GM12878 (cell line): ENCODE data around the gene CBLB. TPM values are rescaled to one million over a fixed set of nuclear protein-coding genes. Genes with fewer than 3 reads are reported as not detected.

Experiments used
- ATAC-seq: fragments of 200-7000 bp; cut with Tn5 transposase; 3 replicates; pipeline ENCODE4 v1.9.1; 2020; ENCODE audit warnings: mild to moderate bottlenecking, moderate library complexity
- BruUV-seq: library from RNA; stranded (reverse); fragments of 400-500 nt; replicated peaks from 2 replicates; lab custom pipeline; 2021; lab: Mats Ljungman, UMichigan
- CTCF ChIA-PET: fragments of 300-600 bp; sonication (Branson Sonifier 250); formaldehyde crosslinking; extraction: SDS; loops from one replicate; lab custom pipeline; 2021; ENCODE audit warnings: inconsistent platforms; lab: Yijun Ruan, JAX
- POLR2A ChIA-PET: fragments of 350-600 bp; formaldehyde crosslinking; extraction: SDS; loops from one replicate; lab custom pipeline; 2021; ENCODE audit warnings: inconsistent platforms; lab: Charles Lee
- RAD21 ChIA-PET: fragments of 300-600 bp; sonication (Branson Sonifier 250); formaldehyde crosslinking; loops from one replicate; lab custom pipeline; 2023; ENCODE audit warnings: antibody characterized with exemption; ENCODE audit not compliant: unreplicated experiment; lab: Charles Lee
- SMC1A ChIA-PET: fragments of 300-600 bp; sonication (Branson Sonifier 250); formaldehyde crosslinking; loops from one replicate; lab custom pipeline; 2023; ENCODE audit not compliant: unreplicated experiment, uncharacterized antibody; lab: Charles Lee
- DNase-seq: peaks from one replicate; pipeline ENCODE4 v3.0.0-alpha.2; 2011; ENCODE audit warnings: low read depth, low spot score
- FAIRE-seq: peaks from 3 replicates; lab custom pipeline; 2011; peaks lifted over from hg19 to GRCh38; lab: Jason Lieb, UNC
- H2AFZ ChIP-seq: 2 replicates; pipeline ENCODE4 v1.6.0; 2011; ENCODE audit warnings: low read depth, low read length, control low read depth; ENCODE audit not compliant: control insufficient read depth
- H3K27ac ChIP-seq: 2 replicates; pipeline ENCODE4 v1.5.1; 2011; ENCODE audit warnings: control low read depth; ENCODE audit not compliant: control insufficient read depth, insufficient read depth
- H3K27me3 ChIP-seq, 2 experiments: replicated peaks in 1 of 2; 2 replicates each; pipeline versions ENCODE4 v1.6.0 to v1.6.1; 2011; ENCODE audit warnings: low read length in 1 of 2; ENCODE audit not compliant: control insufficient read depth in 2 of 2, insufficient read depth in 2 of 2
- H3K36me3 ChIP-seq, 2 experiments: 2 replicates each; pipeline ENCODE4 v1.5.1; 2011; ENCODE audit warnings: low read length in 1 of 2; ENCODE audit not compliant: control insufficient read depth in 2 of 2, insufficient read depth in 2 of 2
- H3K4me1 ChIP-seq: 2 replicates; pipeline ENCODE4 v1.6.1; 2011; ENCODE audit warnings: mild to moderate bottlenecking, low read length, moderate library complexity, mixed read lengths; ENCODE audit not compliant: control insufficient read depth, insufficient read depth
- H3K4me2 ChIP-seq: 2 replicates; pipeline ENCODE4 v1.6.0; 2011; ENCODE audit warnings: control low read depth; ENCODE audit not compliant: control insufficient read depth, insufficient read depth
- H3K4me3 ChIP-seq: fragments of 200-600 bp; sonication (generic); 2 replicates; pipeline ENCODE4 v1.5.1; 2016
- H3K79me2 ChIP-seq: 2 replicates; pipeline ENCODE4 v1.6.0; 2011; ENCODE audit warnings: low read length; ENCODE audit not compliant: control insufficient read depth, insufficient read depth
- H3K9ac ChIP-seq: 2 replicates; pipeline ENCODE4 v1.8.0; 2011; ENCODE audit warnings: low read length, control low read depth, mixed read lengths; ENCODE audit not compliant: control insufficient read depth, insufficient read depth
- H3K9me3 ChIP-seq: replicated peaks from 3 replicates; pipeline ENCODE4 v1.5.1; 2011; ENCODE audit warnings: mild to moderate bottlenecking, low read length; ENCODE audit not compliant: control insufficient read depth, insufficient read depth
- H4K20me1 ChIP-seq: 2 replicates; pipeline ENCODE4 v1.6.0; 2011; ENCODE audit not compliant: control insufficient read depth, insufficient read depth
- CBFB ChIP-seq: IDR thresholded peaks from 2 replicates; pipeline ENCODE4 v1.6.1; 2016; ENCODE audit warnings: antibody characterized with exemption, low read depth
- CEBPB ChIP-seq, 2 experiments: fragments of 150-350 bp in 1 of 2; IDR thresholded peaks; 2 replicates each; pipeline ENCODE4 v1.6.1; 2012 to 2014; ENCODE audit warnings: low read depth in 2 of 2, low read length in 2 of 2, borderline replicate concordance in 1 of 2, inconsistent platforms in 1 of 2
- ESRRA ChIP-seq: IDR thresholded peaks from 2 replicates; pipeline ENCODE4 v1.6.1; 2012; ENCODE audit warnings: mild to moderate bottlenecking, low read length, improper control_type of control experiment
- FOS ChIP-seq: IDR thresholded peaks from 3 replicates; pipeline ENCODE4 v1.6.1; 2011; ENCODE audit warnings: borderline replicate concordance; ENCODE audit not compliant: insufficient read length; ENCODE audit errors: extremely low read depth
- GATAD2B ChIP-seq: fragments of 450-650 bp; conservative IDR thresholded peaks from 2 replicates; pipeline ENCODE4 v1.6.1; 2017; ENCODE audit warnings: low read depth, mild to moderate bottlenecking, moderate library complexity
- IRF3 ChIP-seq: fragments of 450-650 bp; IDR thresholded peaks from 2 replicates; pipeline ENCODE4 v1.6.1; 2014; ENCODE audit warnings: mild to moderate bottlenecking
- NR2F1 ChIP-seq: fragments of 450-650 bp; conservative IDR thresholded peaks from 2 replicates; pipeline ENCODE4 v1.6.1; 2017; ENCODE audit warnings: mild to moderate bottlenecking
- RELA ChIP-seq: fragments of 450-650 bp; IDR thresholded peaks from 2 replicates; pipeline ENCODE4 v1.8.0; 2014; ENCODE audit warnings: borderline replicate concordance; ENCODE audit not compliant: partially characterized antibody
- STAT1 ChIP-seq: fragments of 450-650 bp; conservative IDR thresholded peaks from 2 replicates; pipeline ENCODE4 v1.6.1; 2014; ENCODE audit warnings: antibody characterized with exemption, mild to moderate bottlenecking
- SUPT20H ChIP-seq: IDR thresholded peaks from 2 replicates; pipeline ENCODE4 v1.6.1; 2011; ENCODE audit warnings: low read depth, mild to moderate bottlenecking, low read length, moderate library complexity, borderline replicate concordance; ENCODE audit not compliant: control insufficient read depth
- SUZ12 ChIP-seq: fragments of 200-600 bp; sonication (generic); IDR thresholded peaks from one replicate; pipeline ENCODE4 v1.6.1; 2018; ENCODE audit warnings: antibody characterized with exemption, mild to moderate bottlenecking; ENCODE audit not compliant: unreplicated experiment
- USF2 ChIP-seq: IDR thresholded peaks from 2 replicates; pipeline ENCODE4 v1.6.1; 2011; ENCODE audit warnings: low read depth, low read length, improper control_type of control experiment, borderline replicate concordance
- ZBTB11 ChIP-seq: fragments of 450-650 bp; formaldehyde crosslinking; IDR thresholded peaks from 2 replicates; pipeline ENCODE4 v1.5.0; 2022; ENCODE audit warnings: mild to moderate bottlenecking, missing genetic modification characterization
- in situ Hi-C: fragments of 300-500 bp; cut with MboI; formaldehyde crosslinking; loops from 9 replicates; pipeline ENCODE4 v1.14.3; 2018; ENCODE audit warnings: mixed read lengths
- intact Hi-C: fragments of 100-400 bp; cut with micrococcal nuclease; formaldehyde crosslinking; loops from one replicate; pipeline ENCODE4 v1.14.2; 2022; ENCODE audit not compliant: unreplicated experiment
- polyA plus RNA-seq, 11 experiments: library from polyadenylated mRNA; depleted of rRNA in 4 of 11; unstranded in 6 of 11; stranded (reverse) in 5 of 11; fragments of >200 nt; fragmentation: Nextera tagmentation in 4 of 11; fragmentation: Illumina TruSeq in 1 of 11; extraction: Ambion mirVana in 4 of 11; extraction: Trizol in 1 of 11; gene quantifications; 1 replicate in 1 of 11; 2 replicates in 10 of 11; pipeline versions ENCODE4 v1.2.1 to v1.2.3, GENCODE V29; 2011 to 2016; ENCODE audit warnings: inconsistent platforms in 2 of 11, missing spikeins in 2 of 11, low read depth in 1 of 11
- total RNA-seq, 4 experiments: library from RNA; depleted of rRNA in 3 of 4; stranded (reverse); fragments of >200 nt in 3 of 4; fragmentation: Illumina TruSeq in 1 of 4; extraction: Trizol in 1 of 4; gene quantifications; 2 replicates each; pipeline versions ENCODE4 v1.2.1 to v1.2.3, GENCODE V29; 2013 to 2021

The CBLB gene
- total and polyA plus RNA-seq, 10 of the 15 experiments (the other 5 are each of a cell fraction or from before 2014, with no cell fraction given) = 17.2 to 107 (median 41.9) TPM

GRCh38 chr3:105614288-105615030, 254.4 kb downstream of the CBLB start:
- Histone ChIP-seq H3K36me3 (no peaks in the 10 kb centered on the region), H3K4me1 (no peaks in the 10 kb centered on the region), H2AFZ (no peak overlapping the region), H3K79me2 (no peaks in the 10 kb centered on the region), H4K20me1 (no peaks in the 10 kb centered on the region), H3K27me3 (no peaks in the 10 kb centered on the region), H3K4me2 (no peak overlapping the region), H3K4me3 (no peak overlapping the region), H3K27ac (no peak overlapping the region), H3K9me3 (no peaks in the 10 kb centered on the region)
- SMC1A ChIA-PET = interaction anchor here (1.2 kb wide), 1 partner anchor 8 kb away, joined by 4 read pairs; no protein-coding TSS in a partner anchor
- POLR2A ChIA-PET = no interaction called here
- DNase-seq = no peak
- no TSS peak for BruUV-seq
- intact Hi-C loops (no loop called here), in situ Hi-C loops (no loop called here)
- RAD21 ChIA-PET = no interaction called here
- ATAC-seq = no peak
- FAIRE-seq = no peak
- TF ChIP-seq STAT1 (no peak), ZBTB11 (CRISPR knock-in tag) (no peak), RELA (no peak), SUZ12 (no peak), CEBPB (IDR thresholded peaks at IDR 0.05; ENCODE audit: borderline replicate concordance in 1 of 2, low read depth in 2 of 2, low read length in 2 of 2) (no peak), FOS (no peak), IRF3 (no peak), GATAD2B (no peak), NR2F1 (no peak), ESRRA (no peak), USF2 (no peak), SUPT20H (no peak), CBFB (no peak)
- TF ChIP-seq, all 136 proteins: peak for 0
- CTCF ChIA-PET = no interaction called here
- no peak overlapping the region for H3K9ac ChIP-seq
